ENCODE measurements around the gene STAM.

Gene STAM

GRCh38 chr10:17648243-17649035, 4.5 kb downstream of the STAM start:
- no peak for DNase-seq

- DNase-seq, result no peak
Measured at GRCh38 chr10:17649052-17649451, 5.1 kb downstream of the STAM start.

GRCh38 chr10:17649836-17650235, 5.9 kb downstream of the STAM start:
- no peak for DNase-seq

DNA sequence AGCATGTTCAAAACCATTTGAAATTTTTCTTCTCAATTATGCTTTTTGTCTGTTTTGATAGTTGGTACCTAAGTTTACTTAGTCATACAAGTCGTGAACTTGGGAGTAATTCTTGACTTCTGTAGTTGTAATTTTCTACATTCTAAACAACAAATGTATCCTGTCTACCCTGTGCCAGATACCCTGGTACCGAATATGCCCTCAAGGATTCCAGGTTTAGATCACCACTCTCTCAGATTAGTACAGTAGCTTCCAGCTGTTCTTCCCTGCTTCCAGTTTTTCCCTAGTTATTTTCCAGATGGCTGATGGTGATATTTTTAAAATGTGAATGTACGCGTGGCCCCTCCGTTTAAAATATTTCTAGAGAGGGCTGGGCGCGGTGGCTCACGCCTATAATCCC, 6.5 kb downstream of the STAM start:
- no peak for DNase-seq

- DNase-seq, result no peak
Measured at GRCh38 chr10:17651896-17652295, 7.9 kb downstream of the STAM start.

DNA sequence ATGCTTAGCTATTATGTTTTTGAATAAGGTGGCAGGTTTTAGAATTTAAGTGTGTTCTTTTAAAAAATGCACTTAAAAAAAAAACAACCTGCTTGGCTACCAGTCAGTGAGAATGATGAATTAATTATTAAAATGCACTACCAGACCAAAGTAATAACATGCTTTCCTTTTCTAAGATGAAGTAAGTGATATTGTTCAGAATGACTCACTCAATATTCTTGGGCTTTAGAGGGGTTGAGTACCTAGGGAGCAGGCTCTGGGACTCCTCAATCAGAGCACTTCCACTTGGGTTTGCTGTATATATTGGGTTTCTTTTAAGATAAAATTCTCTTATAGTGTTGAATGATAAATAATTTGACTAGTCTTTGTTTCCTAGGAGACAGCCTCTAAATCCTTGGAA, 8.6 kb downstream of the STAM start:
- no peak for DNase-seq

DNA sequence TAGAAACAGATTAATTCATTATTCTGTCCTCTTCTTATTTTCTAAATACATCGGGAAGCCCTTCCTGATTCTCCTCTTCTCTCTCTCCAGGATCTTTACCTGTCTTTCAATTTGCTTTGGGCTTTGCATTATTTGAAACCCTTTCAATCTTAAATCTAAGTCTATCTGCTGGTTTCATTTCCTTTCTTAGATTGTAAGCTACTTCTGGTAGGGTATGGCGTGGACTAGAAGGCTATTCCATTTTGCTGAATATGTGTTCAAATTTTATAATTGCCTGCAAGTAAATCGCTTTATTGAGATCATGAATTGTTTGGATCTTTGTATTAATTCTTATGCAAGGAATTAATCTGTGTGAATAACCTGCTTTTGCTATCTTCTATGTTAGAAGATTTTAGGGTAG, 11.1 kb downstream of the STAM start:
- DNase-seq, result no peak

DNA sequence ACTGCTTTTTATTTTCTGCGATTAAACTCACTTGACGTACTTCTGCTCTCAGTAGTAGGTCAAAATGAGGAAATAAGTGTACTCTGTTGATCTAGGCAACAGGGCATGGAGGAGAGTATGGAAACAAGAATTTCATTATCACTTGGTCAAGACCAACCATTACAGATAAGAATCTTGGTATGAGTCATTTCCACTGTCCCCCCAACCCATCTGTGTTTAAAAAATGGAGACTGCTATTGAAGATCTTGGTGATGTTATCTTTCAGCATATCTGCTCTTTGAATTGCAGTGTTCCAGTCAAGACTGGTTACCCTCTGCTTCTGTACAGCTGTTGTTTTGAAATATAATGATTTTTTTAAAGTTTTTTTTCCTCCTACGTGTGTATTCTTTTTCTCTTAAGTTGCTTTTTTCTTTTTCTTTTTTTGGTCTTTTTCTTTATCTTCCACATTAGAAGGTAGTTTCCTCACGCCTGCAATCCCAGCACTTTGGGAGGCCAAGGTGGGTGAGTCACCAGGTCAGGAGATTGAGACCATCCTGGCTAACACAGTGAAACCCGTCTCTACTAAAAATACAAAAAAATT, 11.7 kb downstream of the STAM start:
- DNase-seq, result no peak

DNA sequence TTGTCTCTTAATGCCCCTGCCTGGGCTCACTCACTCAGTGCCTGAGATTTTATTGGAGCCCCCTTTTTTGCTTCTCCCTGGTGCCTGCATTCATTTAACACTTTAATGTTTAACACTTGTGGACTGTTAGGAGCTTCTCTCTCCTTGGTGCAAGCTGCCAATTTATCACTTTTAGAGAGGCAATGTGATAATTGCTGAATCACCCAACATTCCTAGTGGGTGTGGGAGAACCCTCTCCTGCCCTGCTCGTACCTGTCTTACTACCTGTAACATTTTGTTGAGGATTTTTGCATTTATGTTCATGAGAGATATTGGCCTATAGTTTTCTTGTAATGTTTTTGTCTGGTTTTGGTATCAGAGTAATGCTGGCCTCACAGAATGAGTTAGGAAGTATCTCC, 13.2 kb downstream of the STAM start:
- DNase-seq, result no peak

DNA sequence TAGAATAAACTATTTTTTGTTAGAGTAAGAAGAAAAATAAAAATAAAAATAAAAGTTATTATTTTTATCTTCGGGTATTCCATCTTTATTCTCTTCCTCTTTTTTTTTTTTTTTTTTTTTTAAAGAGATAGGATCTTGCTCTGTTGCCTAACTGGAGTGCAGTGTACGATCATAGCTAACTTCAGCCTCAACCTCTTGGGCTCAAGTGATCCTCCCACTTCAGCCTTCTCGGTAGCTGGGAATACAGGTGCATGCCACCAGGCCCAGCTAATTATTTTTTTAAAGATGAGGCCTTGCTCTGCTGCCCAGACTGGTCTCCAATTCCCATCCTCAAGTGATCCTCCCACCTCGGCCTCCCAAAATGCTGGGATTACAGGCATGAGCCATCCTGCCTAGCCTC, 15.4 kb downstream of the STAM start:
- no peak for DNase-seq

GRCh38 chr10:17660921-17661320, 17.0 kb downstream of the STAM start:
- no peak for DNase-seq

GRCh38 chr10:17661510-17661909, 17.6 kb downstream of the STAM start:
- no peak for DNase-seq

- no peak for DNase-seq
Measured at GRCh38 chr10:17662193-17663138, 18.5 kb downstream of the STAM start.

DNA sequence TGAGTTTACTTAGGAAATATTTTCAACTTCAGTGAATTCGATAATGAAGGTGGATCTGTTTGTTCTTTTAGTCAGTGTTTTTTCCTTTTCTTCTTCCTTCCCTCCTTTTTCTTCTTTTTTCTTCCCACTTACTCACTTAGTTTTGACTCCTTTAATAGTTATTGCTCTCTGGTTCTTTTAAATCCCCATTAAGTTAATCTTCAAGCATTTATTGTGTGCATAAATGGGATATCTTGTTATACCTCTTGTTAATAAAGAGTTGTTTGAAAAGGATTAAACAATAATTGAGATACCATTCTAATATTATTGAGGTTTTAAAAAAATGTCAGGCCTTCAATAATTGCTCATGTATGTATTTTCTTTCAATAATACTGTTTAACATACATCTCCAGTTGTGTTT, 19.5 kb downstream of the STAM start:
- DNase-seq, result no peak

DNA sequence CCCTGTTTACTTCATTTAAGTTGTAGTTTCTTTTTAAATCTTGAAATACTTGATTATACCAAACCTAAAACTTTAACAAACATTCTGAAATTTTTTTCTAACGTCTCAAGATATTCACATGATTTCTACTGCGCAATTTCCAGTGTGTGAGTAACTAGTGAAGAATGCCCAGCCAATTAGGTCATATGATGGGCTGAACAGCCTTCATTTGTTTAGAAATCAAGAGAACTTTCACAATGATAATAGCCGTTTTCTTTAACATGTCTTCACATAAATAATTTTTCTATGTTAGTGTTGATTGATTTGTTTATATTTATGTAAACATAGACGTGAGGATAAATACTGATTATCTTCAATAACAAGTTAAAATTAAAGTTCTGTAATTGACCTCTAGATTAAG, 21.8 kb downstream of the STAM start:
- no peak for DNase-seq

- no peak for DNase-seq
Measured at GRCh38 chr10:17668435-17669184, 24.7 kb downstream of the STAM start.

DNA sequence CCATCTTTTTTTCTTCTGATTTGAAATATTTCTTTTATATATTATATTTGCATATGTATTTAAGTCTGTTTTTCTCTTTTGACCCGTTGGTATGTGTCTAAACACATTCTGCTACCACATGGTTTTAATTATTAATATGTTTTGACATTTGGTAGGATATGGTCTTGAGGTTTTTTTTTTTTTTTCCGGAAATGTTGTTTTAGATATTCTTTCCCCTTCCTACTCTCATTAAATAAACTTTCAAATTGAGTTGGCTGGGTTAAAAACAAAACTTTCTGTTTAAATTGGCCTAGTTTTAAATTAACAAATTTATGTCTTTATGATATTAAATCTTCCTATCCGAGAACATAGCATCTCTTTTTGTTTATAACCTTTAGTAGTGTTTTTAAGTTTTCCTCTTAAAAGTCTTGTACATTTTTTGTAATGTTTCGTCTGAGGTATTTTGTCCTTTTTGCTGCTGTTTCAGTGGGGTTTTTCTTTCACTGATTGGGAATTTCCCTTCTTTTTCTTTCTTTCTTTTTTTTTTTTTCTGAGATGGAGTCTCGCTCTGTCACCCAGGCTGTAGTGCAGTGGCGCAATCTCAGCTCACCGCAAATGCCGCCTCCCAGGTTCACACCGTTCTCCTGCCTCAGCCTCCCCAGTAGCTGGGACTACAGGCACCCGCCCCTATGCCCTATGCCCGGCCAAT, 25.4 kb downstream of the STAM start:
- no peak for DNase-seq

DNA sequence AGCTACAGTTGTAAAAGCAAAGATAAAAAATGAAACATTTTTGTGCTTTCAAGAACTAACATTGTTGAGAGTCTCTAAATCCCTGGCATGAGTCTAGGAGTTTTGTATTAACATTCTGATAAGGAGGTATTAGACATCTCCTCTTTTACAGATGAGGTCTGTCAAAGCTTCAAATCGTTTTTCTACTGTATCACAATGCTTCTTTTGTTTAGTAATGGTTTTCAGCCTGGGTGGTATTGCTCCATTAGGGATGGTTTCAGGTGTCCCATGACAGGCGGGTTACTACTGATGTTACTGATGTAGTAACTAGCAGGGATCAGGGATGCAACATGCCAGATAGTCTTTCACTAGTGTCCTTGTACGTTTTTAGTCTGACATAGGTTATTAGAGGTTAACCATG, 27.4 kb downstream of the STAM start:
- no peak for DNase-seq

GRCh38 chr10:17673471-17674061, 29.6 kb downstream of the STAM start:
- DNase-seq, result no peak

- no peak for DNase-seq
Measured at GRCh38 chr10:17674566-17674965, 30.6 kb downstream of the STAM start.

GRCh38 chr10:17675638-17676037, 31.7 kb downstream of the STAM start:
- no peak for DNase-seq

DNA sequence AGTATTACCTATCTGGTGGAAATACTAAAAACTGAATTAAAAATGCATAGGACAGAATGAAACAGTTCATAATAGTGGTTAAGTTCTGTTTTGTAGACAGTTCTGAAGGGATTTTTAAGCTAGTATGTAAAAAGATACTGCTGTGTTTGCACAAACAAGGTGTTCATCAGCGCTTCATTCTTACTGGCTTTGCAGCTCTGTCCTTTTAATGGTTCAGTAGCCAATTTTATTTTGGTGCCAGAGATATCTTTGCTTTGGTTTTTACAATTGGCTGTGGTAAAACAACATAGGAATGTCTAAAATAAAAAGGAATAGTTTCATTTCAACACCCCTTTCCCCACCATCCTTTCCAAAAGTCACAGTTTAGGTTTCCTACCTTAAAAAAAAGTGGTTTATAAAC, 33.0 kb downstream of the STAM start:
- DNase-seq, result no peak
